IMR-90 (cell line): ENCODE measurements around the gene FAM83E. TPM values are rescaled to one million over a fixed set of nuclear protein-coding genes. Genes with fewer than 3 reads are reported as not detected.

ENCODE experiments used
- ATAC-seq: fragments of 200-7000 bp; cut with Tn5 transposase; 2 replicates; pipeline ENCODE4 v1.9.1; 2020; ENCODE audit warnings: low read depth, mild to moderate bottlenecking, moderate library complexity
- BruUV-seq: library from RNA; stranded (reverse); fragments of 400-500 nt; replicated peaks from 2 replicates; lab custom pipeline; 2021; lab: Mats Ljungman, UMichigan
- CTCF ChIA-PET: fragments of 300-600 bp; formaldehyde crosslinking; extraction: SDS; loops from one replicate; lab custom pipeline; 2021; ENCODE audit warnings: antibody characterized with exemption; lab: Yijun Ruan, JAX
- POLR2A ChIA-PET: fragments of 300-600 bp; sonication (Branson Sonifier 250); formaldehyde crosslinking; loops from one replicate; lab custom pipeline; 2022; ENCODE audit warnings: antibody characterized with exemption; ENCODE audit not compliant: unreplicated experiment; lab: Charles Lee
- DNase-seq: peaks from one replicate; pipeline ENCODE4 v3.0.0; 2013
- H2AFZ ChIP-seq: replicated peaks from 2 replicates; pipeline ENCODE3; 2013; ENCODE audit warnings: low read length, mild to moderate bottlenecking; ENCODE audit not compliant: poor library complexity
- H2AK5ac ChIP-seq: 2 replicates; pipeline ENCODE4 v1.6.1; 2013; ENCODE audit warnings: low read depth, low read length, inconsistent platforms
- H2AK9ac ChIP-seq: replicated peaks from 2 replicates; pipeline ENCODE3; 2013; ENCODE audit warnings: mild to moderate bottlenecking, low read depth, low read length, moderate library complexity; ENCODE audit not compliant: poor library complexity
- H2BK120ac ChIP-seq: 2 replicates; pipeline ENCODE4 v1.6.1; 2013; ENCODE audit warnings: low read depth, low read length, inconsistent platforms
- H2BK15ac ChIP-seq: 3 replicates; pipeline ENCODE4 v1.6.1; 2013; ENCODE audit warnings: low read depth, low read length, inconsistent platforms
- H2BK20ac ChIP-seq: 2 replicates; pipeline ENCODE4 v1.6.1; 2013; ENCODE audit warnings: low read depth, mild to moderate bottlenecking, inconsistent platforms, low read length, moderate library complexity
- H2BK5ac ChIP-seq: 2 replicates; pipeline ENCODE4 v1.6.1; 2013; ENCODE audit warnings: mild to moderate bottlenecking, low read depth, low read length, inconsistent platforms; ENCODE audit not compliant: poor library complexity, severe bottlenecking
- H3K14ac ChIP-seq: replicated peaks from 2 replicates; pipeline ENCODE4 v1.6.1; 2013; ENCODE audit warnings: low read depth, low read length, inconsistent platforms
- H3K18ac ChIP-seq: 2 replicates; pipeline ENCODE4 v1.6.1; 2013; ENCODE audit warnings: low read depth, low read length, control low read depth
- H3K23ac ChIP-seq: 2 replicates; pipeline ENCODE4 v1.6.1; 2013; ENCODE audit warnings: low read depth, low read length, inconsistent platforms
- H3K27ac ChIP-seq: 2 replicates; pipeline ENCODE4 v1.5.1; 2013; ENCODE audit warnings: mild to moderate bottlenecking, control low read depth, low read length; ENCODE audit not compliant: insufficient read depth
- H3K27me3 ChIP-seq: 2 replicates; pipeline ENCODE4 v1.6.1; 2013; ENCODE audit warnings: low read length; ENCODE audit not compliant: control insufficient read depth, insufficient read depth
- H3K36me3 ChIP-seq: 2 replicates; pipeline ENCODE4 v1.6.1; 2013; ENCODE audit warnings: low read length, mixed read lengths; ENCODE audit not compliant: control insufficient read depth, insufficient read depth
- H3K4ac ChIP-seq: 2 replicates; pipeline ENCODE4 v1.6.1; 2013; ENCODE audit warnings: low read depth, low read length, inconsistent platforms
- H3K4me1 ChIP-seq: 2 replicates; pipeline ENCODE4 v1.6.1; 2013; ENCODE audit warnings: low read length, mixed read lengths; ENCODE audit not compliant: control insufficient read depth, insufficient read depth
- H3K4me2 ChIP-seq: 2 replicates; pipeline ENCODE4 v1.6.1; 2013; ENCODE audit warnings: low read depth, mild to moderate bottlenecking, control low read depth, low read length, moderate library complexity
- H3K4me3 ChIP-seq: 2 replicates; pipeline ENCODE4 v1.5.1; 2013; ENCODE audit warnings: low read depth, mild to moderate bottlenecking, control low read depth, low read length, moderate library complexity; ENCODE audit not compliant: insufficient read depth
- H3K56ac ChIP-seq: 2 replicates; pipeline ENCODE4 v1.6.1; 2013; ENCODE audit warnings: low read length, inconsistent platforms; ENCODE audit not compliant: insufficient read depth; ENCODE audit errors: extremely low read depth
- H3K79me1 ChIP-seq, 2 experiments: 2 replicates each; pipeline ENCODE4 v1.6.1; 2013; ENCODE audit warnings: low read length in 2 of 2, inconsistent platforms in 1 of 2, low read depth in 1 of 2
- H3K9ac ChIP-seq: 2 replicates; pipeline ENCODE4 v1.6.1; 2013; ENCODE audit warnings: low read depth, low read length, control low read depth
- H3K9me1 ChIP-seq: 2 replicates; pipeline ENCODE4 v1.6.1; 2013; ENCODE audit warnings: low read length, inconsistent platforms; ENCODE audit not compliant: insufficient read depth
- H3K9me3 ChIP-seq: 2 replicates; pipeline ENCODE4 v1.6.1; 2013; ENCODE audit warnings: low read length; ENCODE audit not compliant: control insufficient read depth, insufficient read depth
- H4K20me1 ChIP-seq: 2 replicates; pipeline ENCODE4 v1.6.1; 2013; ENCODE audit warnings: low read length, inconsistent platforms; ENCODE audit not compliant: insufficient read depth
- H4K5ac ChIP-seq: 2 replicates; pipeline ENCODE4 v1.6.1; 2013; ENCODE audit warnings: mild to moderate bottlenecking, low read depth, low read length, control low read depth
- H4K8ac ChIP-seq, 2 experiments: 2 replicates each; pipeline ENCODE4 v1.6.1; 2013; ENCODE audit warnings: low read depth in 2 of 2, low read length in 2 of 2, control low read depth in 1 of 2, inconsistent platforms in 1 of 2
- H4K91ac ChIP-seq: 2 replicates; pipeline ENCODE4 v1.6.1; 2013; ENCODE audit warnings: low read depth, low read length, inconsistent platforms; ENCODE audit not compliant: insufficient read depth
- CHD1 ChIP-seq: IDR thresholded peaks from 2 replicates; pipeline ENCODE4 v1.6.1; 2012; ENCODE audit warnings: low read depth, low read length, improper control_type of control experiment
- RAD21 ChIP-seq: IDR thresholded peaks from 2 replicates; pipeline ENCODE4 v1.6.1; 2012; ENCODE audit warnings: low read length, improper control_type of control experiment
- RFX5 ChIP-seq: IDR thresholded peaks from 2 replicates; pipeline ENCODE4 v1.8.0; 2012; ENCODE audit warnings: low read depth, mild to moderate bottlenecking, low read length, moderate library complexity
- WGBS, 2 experiments: methylation state at CpG; one replicate each; pipeline versions ENCODE4 v1.1.5 to v1.1.7; 2013; ENCODE audit warnings: missing lambda C conversion rate in 2 of 2; ENCODE audit not compliant: insufficient read length in 1 of 2; ENCODE audit errors: extremely low coverage in 2 of 2; 5-methylcytosine and 5-hydroxymethylcytosine counted together
- dilution Hi-C: fragments of 300-500 bp; cut with HindIII; formaldehyde crosslinking; loops from one replicate; pipeline ENCODE4 v1.14.3; 2018; ENCODE audit warnings: low sequenced_read_pairs; ENCODE audit not compliant: unreplicated experiment
- in situ Hi-C: fragments of 300-500 bp; cut with MboI; formaldehyde crosslinking; loops from 3 replicates; pipeline ENCODE4 v1.14.3; 2019; ENCODE audit warnings: low sequenced_read_pairs, inconsistent platforms, mixed read lengths
- intact Hi-C: fragments of 100-400 bp; cut with micrococcal nuclease; formaldehyde crosslinking; loops from 2 replicates; pipeline ENCODE4 v1.10.0; 2022
- polyA plus RNA-seq, 3 experiments: library from polyadenylated mRNA; depleted of rRNA; stranded (reverse); fragments of >200 nt; gene quantifications; 2 replicates each; pipeline ENCODE4 v1.2.3, GENCODE V29; 2012; ENCODE audit warnings: low replicate concordance in 1 of 3
- total RNA-seq: library from RNA; depleted of rRNA; stranded (reverse); fragments of >200 nt; gene quantifications from 2 replicates; pipeline ENCODE4 v1.2.3, GENCODE V29; 2012
- TF ChIP-seq, protein P1 (sequence below): conservative IDR thresholded peaks from 2 replicates; pipeline ENCODE4 v1.5.1; 2012; ENCODE audit warnings: mild to moderate bottlenecking, low read depth, low read length, improper control_type of control experiment

Gene FAM83E
- total and polyA plus RNA-seq, 2 of the 4 experiments (the other 2 are of a cell fraction) = 0.05 to 0.36 TPM

DNA sequence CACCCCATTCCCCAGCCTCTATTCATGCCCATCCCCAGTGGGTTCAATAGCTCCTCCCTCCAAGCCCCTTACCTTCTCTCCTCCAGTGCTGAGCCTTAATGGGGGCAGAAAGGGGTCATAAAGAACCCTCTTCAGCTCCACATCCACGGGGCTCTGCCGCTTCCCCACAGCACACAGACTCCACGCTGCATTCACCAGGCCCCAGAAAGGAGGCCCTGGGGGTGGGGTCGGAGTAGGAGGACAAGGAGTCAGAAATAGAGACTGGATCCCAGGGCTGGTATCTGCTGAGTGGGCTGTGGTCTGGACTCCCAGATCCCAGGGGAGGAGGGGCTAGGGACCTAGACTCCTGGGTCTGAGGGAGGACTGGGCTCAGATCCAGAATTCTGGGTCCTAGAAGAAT is 29.5 kb upstream of the FAM83E start:
- Histone ChIP-seq H3K9me1 (no peaks in the 10 kb centered on the region; the same call in 1 of the 2 replicates), H4K20me1 (no peaks in the 10 kb centered on the region), H3K9ac (no peak overlapping the region), H3K18ac (no peak overlapping the region), H3K56ac (no peak overlapping the region), H2AK5ac (no peak overlapping the region), H3K23ac (no peak overlapping the region), H2BK5ac (no peak overlapping the region), H3K4ac (no peak overlapping the region), H2AFZ (no peak overlapping the region), H3K9me3 (no peaks in the 10 kb centered on the region), H2BK15ac (no peak overlapping the region), H3K14ac (no peak overlapping the region), H2BK20ac (no peak overlapping the region), H3K4me2 (no peak overlapping the region), H4K91ac (no peak overlapping the region), H3K4me3 (no peak overlapping the region), H3K27ac (no peak overlapping the region), H4K8ac (no peak overlapping the region), H2AK9ac (peak overlapping the region; percentile 65), H3K36me3 (no peaks in the 10 kb centered on the region), H3K27me3 (no peaks in the 10 kb centered on the region), H3K4me1 (peaks cover 5% of the 10 kb centered on the region), H4K5ac (no peak overlapping the region), H2BK120ac (no peak overlapping the region), H3K79me1 (no peaks in the 10 kb centered on the region)
- TF ChIP-seq CHD1 (no peak), RAD21 (no peak), RFX5 (no peak)
- TF ChIP-seq, protein P1, sequence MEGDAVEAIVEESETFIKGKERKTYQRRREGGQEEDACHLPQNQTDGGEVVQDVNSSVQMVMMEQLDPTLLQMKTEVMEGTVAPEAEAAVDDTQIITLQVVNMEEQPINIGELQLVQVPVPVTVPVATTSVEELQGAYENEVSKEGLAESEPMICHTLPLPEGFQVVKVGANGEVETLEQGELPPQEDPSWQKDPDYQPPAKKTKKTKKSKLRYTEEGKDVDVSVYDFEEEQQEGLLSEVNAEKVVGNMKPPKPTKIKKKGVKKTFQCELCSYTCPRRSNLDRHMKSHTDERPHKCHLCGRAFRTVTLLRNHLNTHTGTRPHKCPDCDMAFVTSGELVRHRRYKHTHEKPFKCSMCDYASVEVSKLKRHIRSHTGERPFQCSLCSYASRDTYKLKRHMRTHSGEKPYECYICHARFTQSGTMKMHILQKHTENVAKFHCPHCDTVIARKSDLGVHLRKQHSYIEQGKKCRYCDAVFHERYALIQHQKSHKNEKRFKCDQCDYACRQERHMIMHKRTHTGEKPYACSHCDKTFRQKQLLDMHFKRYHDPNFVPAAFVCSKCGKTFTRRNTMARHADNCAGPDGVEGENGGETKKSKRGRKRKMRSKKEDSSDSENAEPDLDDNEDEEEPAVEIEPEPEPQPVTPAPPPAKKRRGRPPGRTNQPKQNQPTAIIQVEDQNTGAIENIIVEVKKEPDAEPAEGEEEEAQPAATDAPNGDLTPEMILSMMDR = no peak
- intact Hi-C loops (loop anchor here (10.0 kb wide), 1 partner anchor 320 kb away; the partner anchor contains the start of gene FTL), dilution Hi-C loops (no loop called here), in situ Hi-C loops (loop anchor here (10.0 kb wide), 2 partner anchors 190 to 320 kb away; partner anchors contain the start of genes FTL and HSD17B14)
- DNase-seq (no peak), ATAC-seq (no peak)
- ChIA-PET CTCF (no interaction called here), POLR2A (no interaction called here)
- no TSS peak for BruUV-seq
- no CpG with 5 or more reads among the region's 4 CpGs for WGBS, 2 experiments
